Adrenal gland (tissue), 12 donors: ENCODE measurements around the gene TRRAP. TPM values are rescaled to one million over a fixed set of nuclear protein-coding genes. Genes with fewer than 3 reads are reported as not detected.

ENCODE experiments used
- DNase-seq, 7 donors: peaks; one replicate each; pipeline ENCODE4 v3.0.0-alpha.2; 2019 to 2020
- H3K27ac ChIP-seq, 5 donors: fragments of 200-600 bp; sonication (generic) in 4 of 5; 1 replicate in 3 of 5; 2 replicates in 2 of 5; pipeline versions ENCODE4 v1.5.1 to v1.8.0; 2016 to 2020; ENCODE audit warnings: mild to moderate bottlenecking in 1 of 5
- H3K27me3 ChIP-seq: fragments of 200-600 bp; 2 replicates; pipeline ENCODE4 v1.8.0; 2021
- H3K36me3 ChIP-seq, 2 donors: fragments of 200-600 bp; replicated peaks in 1 of 2; 1 replicate in 1 of 2; 2 replicates in 1 of 2; pipeline versions ENCODE4 v1.5.1 to v1.8.0; 2018 to 2022
- H3K4me1 ChIP-seq, 2 donors: fragments of 200-600 bp; replicated peaks in 1 of 2; 1 replicate in 1 of 2; 2 replicates in 1 of 2; pipeline versions ENCODE4 v1.5.1 to v1.8.0; 2018 to 2021
- H3K4me3 ChIP-seq, 4 donors: fragments of 200-600 bp; sonication (generic) in 3 of 4; one replicate each; pipeline ENCODE4 v1.5.1; 2016 to 2018
- H3K9me3 ChIP-seq, 3 donors: fragments of 200-600 bp; sonication (generic) in 1 of 3; replicated peaks in 1 of 3; 1 replicate in 2 of 3; 2 replicates in 1 of 3; pipeline versions ENCODE4 v1.5.1 to v1.8.0; 2016 to 2021
- POLR2A ChIP-seq, 2 donors: fragments of 450-650 bp; IDR thresholded peaks; one replicate each; pipeline ENCODE4 v1.6.1; 2017; ENCODE audit warnings: antibody characterized with exemption in 2 of 2, mild to moderate bottlenecking in 2 of 2, moderate library complexity in 1 of 2
- WGBS, 4 donors: extraction: QIAGEN DNeasy Blood & Tissue Kit in 2 of 4; methylation state at CpG; one replicate each; pipeline versions ENCODE4 v1.1.5 to v1.1.7; 2013 to 2017; 5-methylcytosine and 5-hydroxymethylcytosine counted together
- intact Hi-C, 2 donors: fragments of 100-400 bp; cut with DNase I; formaldehyde crosslinking; loops; one replicate each; pipeline versions ENCODE4 v1.14.1 to v1.15.0; 2022 to 2023
- polyA plus RNA-seq, 3 donors: library from polyadenylated mRNA; stranded (reverse); fragments of 200-250 nt in 2 of 3; fragments of 350-450 nt in 1 of 3; fragmentation: Illumina TruSeq in 1 of 3; extraction: RNeasy Lipid Tissue Mini Kit (QIAGEN cat#74804) in 1 of 3; gene quantifications; one replicate each; pipeline ENCODE4 v1.2.3, GENCODE V29; 2013 to 2014
- total RNA-seq, 9 donors: library from RNA; depleted of rRNA in 4 of 9; stranded (reverse); fragments of >200 nt in 4 of 9; fragments of 120-200 nt in 1 of 9; fragmentation: NEBNext Ultra II Directional in 1 of 9; extraction: Animal tissue kit (Norgen Biotek cat#: 25700) in 1 of 9; gene quantifications; one replicate each; pipeline versions ENCODE4 v1.1.0 to v1.2.4, GENCODE V29; 2013 to 2023
- TF ChIP-seq, protein P1 (sequence below), 6 experiments: fragments of 450-650 bp in 4 of 6; fragments of 200-600 bp in 2 of 6; sonication (generic) in 1 of 6; IDR thresholded peaks; 1 replicate in 5 of 6; 2 replicates in 1 of 6; pipeline versions ENCODE4 v1.5.1 to v1.8.0; 2016 to 2021; ENCODE audit warnings: antibody characterized with exemption in 6 of 6, mild to moderate bottlenecking in 2 of 6, moderate library complexity in 1 of 6
- donor health status: healthy with polysubstance abuse.
- donor health status: Bipolar disorder and iron deficiency.
- donor health status: DM: yes; HTN: yes; CAD: no.
- donor health status: DM: no; HTN: no; CAD: no.
- donor health status: DM: no; HTN: no; CAD: no.
- donor health status: DM: yes; HTN: yes; CAD: no.

TRRAP gene
- total and polyA plus RNA-seq, 12 donors, result 11.8 to 43.0 (median 30.9) TPM

GRCh38 chr7:98913026-98913425 lies 34.7 kb downstream of the TRRAP start:
- DNase-seq, result no peak
- 85 to 94% (median 91%) methylated on average over 8 of the region's 8 CpGs for WGBS, 4 donors
- peaks cover 0 to 92% of the 10 kb centered on the region in 2 donors for H3K36me3 ChIP-seq
- no peak overlapping the region for H3K27ac ChIP-seq
- TF ChIP-seq, protein P1, sequence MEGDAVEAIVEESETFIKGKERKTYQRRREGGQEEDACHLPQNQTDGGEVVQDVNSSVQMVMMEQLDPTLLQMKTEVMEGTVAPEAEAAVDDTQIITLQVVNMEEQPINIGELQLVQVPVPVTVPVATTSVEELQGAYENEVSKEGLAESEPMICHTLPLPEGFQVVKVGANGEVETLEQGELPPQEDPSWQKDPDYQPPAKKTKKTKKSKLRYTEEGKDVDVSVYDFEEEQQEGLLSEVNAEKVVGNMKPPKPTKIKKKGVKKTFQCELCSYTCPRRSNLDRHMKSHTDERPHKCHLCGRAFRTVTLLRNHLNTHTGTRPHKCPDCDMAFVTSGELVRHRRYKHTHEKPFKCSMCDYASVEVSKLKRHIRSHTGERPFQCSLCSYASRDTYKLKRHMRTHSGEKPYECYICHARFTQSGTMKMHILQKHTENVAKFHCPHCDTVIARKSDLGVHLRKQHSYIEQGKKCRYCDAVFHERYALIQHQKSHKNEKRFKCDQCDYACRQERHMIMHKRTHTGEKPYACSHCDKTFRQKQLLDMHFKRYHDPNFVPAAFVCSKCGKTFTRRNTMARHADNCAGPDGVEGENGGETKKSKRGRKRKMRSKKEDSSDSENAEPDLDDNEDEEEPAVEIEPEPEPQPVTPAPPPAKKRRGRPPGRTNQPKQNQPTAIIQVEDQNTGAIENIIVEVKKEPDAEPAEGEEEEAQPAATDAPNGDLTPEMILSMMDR (IDR thresholded peaks at IDR 0.05), result no peak
- no peak for TF ChIP-seq POLR2A (IDR thresholded peaks at IDR 0.05)
- H3K4me1 ChIP-seq, result no peaks in the 10 kb centered on the region
- H3K27me3 ChIP-seq, result no peaks in the 10 kb centered on the region
- H3K4me3 ChIP-seq, result no peak overlapping the region
- H3K9me3 ChIP-seq, result no peaks in the 10 kb centered on the region
- intact Hi-C loops, result no loop called here

DNA sequence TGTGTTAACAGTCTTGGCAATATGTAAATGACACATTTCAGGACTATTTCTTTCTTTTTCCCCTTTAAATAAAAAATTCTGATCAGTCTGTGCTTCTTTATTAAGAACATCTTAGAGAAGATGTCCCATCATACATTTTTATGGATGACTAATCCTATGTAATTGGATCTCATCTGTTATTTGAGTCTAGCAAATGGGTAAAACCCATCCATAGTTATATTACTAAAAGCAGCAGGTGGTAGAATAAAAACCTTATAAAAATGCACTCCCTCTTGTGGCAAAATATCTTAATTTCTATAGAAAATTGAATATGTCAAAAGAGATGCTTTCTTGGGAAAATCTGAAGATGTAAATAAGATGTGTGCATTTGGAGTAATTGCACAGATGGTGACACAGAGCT lies 35.3 kb downstream of the TRRAP start:
- H3K4me3 ChIP-seq, result no peak overlapping the region
- no peaks in the 10 kb centered on the region for H3K4me1 ChIP-seq
- TF ChIP-seq, protein P1 (IDR thresholded peaks at IDR 0.05), result no peak
- no peak for TF ChIP-seq POLR2A (IDR thresholded peaks at IDR 0.05)
- no peaks in the 10 kb centered on the region for H3K9me3 ChIP-seq
- peaks cover 0 to 91% of the 10 kb centered on the region in 2 donors for H3K36me3 ChIP-seq
- no peak overlapping the region for H3K27ac ChIP-seq
- H3K27me3 ChIP-seq, result no peaks in the 10 kb centered on the region
- no peak for DNase-seq
- intact Hi-C loops, result no loop called here

- Histone ChIP-seq H3K27me3 (no peaks in the 10 kb centered on the region), H3K4me1 (no peaks in the 10 kb centered on the region), H3K9me3 (no peaks in the 10 kb centered on the region), H3K27ac (no peak overlapping the region), H3K36me3 (peaks cover 0 to 93% of the 10 kb centered on the region in 2 donors), H3K4me3 (no peak overlapping the region)
- TF ChIP-seq, protein P1 (IDR thresholded peaks at IDR 0.05), result no peak
- intact Hi-C loops, result no loop called here
- peak in 1 of 7 donors; percentile 48 for DNase-seq
- WGBS, 4 donors, result 95 to 97% (median 96%) methylated on average over 12 of the region's 12 CpGs
These were observed 39.0 kb downstream of the TRRAP start for GRCh38 chr7:98917331-98917730.

- Histone ChIP-seq H3K9me3 (no peaks in the 10 kb centered on the region), H3K4me1 (no peaks in the 10 kb centered on the region), H3K27me3 (no peaks in the 10 kb centered on the region), H3K27ac (no peak overlapping the region), H3K4me3 (no peak overlapping the region), H3K36me3 (peaks cover 0 to 90% of the 10 kb centered on the region in 2 donors)
- intact Hi-C loops, result no loop called here
- WGBS, 4 donors, result 92 to 94% (median 94%) methylated on average over 22 to 25 of the region's 25 CpGs
- TF ChIP-seq, protein P1 (IDR thresholded peaks at IDR 0.05), result no peak
- TF ChIP-seq POLR2A (IDR thresholded peaks at IDR 0.05), result no peak
- DNase-seq, result peak in 1 of 7 donors; percentile 39
These were observed 43.5 kb downstream of the TRRAP start for GRCh38 chr7:98921608-98922372.
